Peyer's patch (tissue), 4 donors: ENCODE measurements around the gene SPRR2E.

Source experiments
- CTCF ChIP-seq, 6 experiments: fragments of 450-650 bp in 4 of 6; fragments of 200-600 bp in 2 of 6; sonication (generic) in 1 of 6; IDR thresholded peaks; one replicate each; pipeline ENCODE4 v1.5.1; 2017 to 2019; ENCODE audit warnings: antibody characterized with exemption in 6 of 6, mild to moderate bottlenecking in 3 of 6, moderate library complexity in 1 of 6
- POLR2A ChIP-seq, 2 donors: fragments of 450-650 bp; IDR thresholded peaks; one replicate each; pipeline ENCODE4 v1.5.1; 2017; ENCODE audit warnings: antibody characterized with exemption in 2 of 2, mild to moderate bottlenecking in 2 of 2, moderate library complexity in 2 of 2

- no peak for TF ChIP-seq CTCF (IDR thresholded peaks at IDR 0.05)
- no peak for TF ChIP-seq POLR2A (IDR thresholded peaks at IDR 0.05)
Measured at GRCh38 chr1:153133267-153133666, 38.9 kb upstream of the SPRR2E start.
